GM23338 (cell line): ENCODE results near the gene PTCD2. TPM values are rescaled to one million over a fixed set of nuclear protein-coding genes. Genes with fewer than 3 reads are reported as not detected.

Source experiments
- ATAC-seq: fragments of 200-7000 bp; cut with Tn5 transposase; 3 replicates; pipeline ENCODE4 v1.9.1; 2020
- DNase-seq: peaks from one replicate; pipeline ENCODE4 v3.0.0-alpha.2; 2015; ENCODE audit warnings: low spot score
- H2AFZ ChIP-seq: fragments of 200-600 bp; sonication (generic); 2 replicates; pipeline ENCODE4 v1.8.0; 2016; ENCODE audit warnings: antibody characterized with exemption, mild to moderate bottlenecking, moderate library complexity
- H3F3A ChIP-seq: fragments of 200-600 bp; sonication (generic); replicated peaks from 2 replicates; pipeline ENCODE4 v1.8.0; 2017; ENCODE audit warnings: antibody characterized with exemption, mixed run types, low read depth
- H3K27ac ChIP-seq: fragments of 200-600 bp; sonication (generic); 2 replicates; pipeline ENCODE4 v1.6.1; 2016; ENCODE audit warnings: low read depth
- H3K27me3 ChIP-seq: fragments of 200-600 bp; sonication (generic); 2 replicates; pipeline ENCODE4 v1.8.0; 2016; ENCODE audit warnings: mild to moderate bottlenecking, mixed run types, moderate library complexity; ENCODE audit not compliant: insufficient read depth
- H3K36me3 ChIP-seq: fragments of 200-600 bp; sonication (generic); 2 replicates; pipeline ENCODE4 v1.8.0; 2016; ENCODE audit warnings: mild to moderate bottlenecking; ENCODE audit not compliant: insufficient read depth
- H3K4me1 ChIP-seq: fragments of 200-600 bp; sonication (generic); 2 replicates; pipeline ENCODE4 v1.8.0; 2016; ENCODE audit warnings: mild to moderate bottlenecking, moderate library complexity; ENCODE audit not compliant: insufficient read depth
- H3K4me2 ChIP-seq: fragments of 200-600 bp; sonication (generic); 2 replicates; pipeline ENCODE4 v1.7.1; 2017; ENCODE audit warnings: mixed run types
- H3K4me3 ChIP-seq: fragments of 200-600 bp; sonication (generic); 2 replicates; pipeline ENCODE4 v1.6.1; 2016; ENCODE audit warnings: mixed run types
- H3K79me2 ChIP-seq: fragments of 200-600 bp; sonication (generic); replicated peaks from 2 replicates; pipeline ENCODE4 v1.8.0; 2017; ENCODE audit warnings: mild to moderate bottlenecking; ENCODE audit not compliant: insufficient read depth
- H3K9me2 ChIP-seq: fragments of 200-600 bp; sonication (generic); 2 replicates; pipeline ENCODE4 v1.8.0; 2017; ENCODE audit not compliant: insufficient read depth
- H4K20me1 ChIP-seq: fragments of 200-600 bp; sonication (generic); replicated peaks from 2 replicates; pipeline ENCODE4 v1.8.0; 2017; ENCODE audit warnings: mild to moderate bottlenecking; ENCODE audit not compliant: insufficient read depth
- H3K27ac Mint-ChIP-seq: 2 replicates; pipeline ENCODE4 v1.8.0; 2020; ENCODE audit warnings: inconsistent platforms, mild to moderate bottlenecking, moderate library complexity, mixed read lengths
- H3K27me3 Mint-ChIP-seq: 3 replicates; pipeline ENCODE4 v1.8.0; 2022; ENCODE audit warnings: low read depth, mild to moderate bottlenecking, moderate library complexity, mixed read lengths, inconsistent platforms; ENCODE audit not compliant: insufficient read depth, poor library complexity
- H3K36me3 Mint-ChIP-seq: 3 replicates; pipeline ENCODE4 v1.8.0; 2021; ENCODE audit warnings: low read depth, mild to moderate bottlenecking, inconsistent platforms, moderate library complexity, mixed read lengths
- H3K4me1 Mint-ChIP-seq: 3 replicates; pipeline ENCODE4 v1.8.0; 2020; ENCODE audit warnings: mild to moderate bottlenecking, inconsistent platforms, mixed read lengths
- H3K4me3 Mint-ChIP-seq: 3 replicates; pipeline ENCODE4 v1.8.0; 2021; ENCODE audit warnings: moderate library complexity, mild to moderate bottlenecking, inconsistent platforms, mixed read lengths
- H3K9me3 Mint-ChIP-seq: 3 replicates; pipeline ENCODE4 v1.8.0; 2020; ENCODE audit warnings: moderate library complexity, mild to moderate bottlenecking, inconsistent platforms, mixed read lengths
- CREB1 ChIP-seq: fragments of 250-450 bp; sonication (Bioruptor Pico); IDR thresholded peaks from 2 replicates; pipeline ENCODE4 v1.5.0; 2020; ENCODE audit warnings: low read depth, mild to moderate bottlenecking, moderate library complexity
- ETS1 ChIP-seq: IDR thresholded peaks from 2 replicates; pipeline ENCODE4 v1.6.1; 2016; ENCODE audit warnings: antibody characterized with exemption
- EZH2 ChIP-seq: fragments of 200-600 bp; sonication (generic); IDR thresholded peaks from one replicate; pipeline ENCODE4 v1.8.0; 2017; ENCODE audit warnings: antibody characterized with exemption, mild to moderate bottlenecking, low read depth; ENCODE audit not compliant: unreplicated experiment
- EZH2phosphoT487 ChIP-seq: fragments of 200-600 bp; sonication (generic); IDR thresholded peaks from one replicate; pipeline ENCODE4 v1.8.1; 2018; ENCODE audit warnings: antibody characterized with exemption; ENCODE audit not compliant: unreplicated experiment
- JUNB ChIP-seq: IDR thresholded peaks from one replicate; pipeline ENCODE4 v1.6.1; 2016; ENCODE audit warnings: antibody characterized with exemption; ENCODE audit not compliant: unreplicated experiment
- NANOG ChIP-seq: IDR thresholded peaks from 2 replicates; pipeline ENCODE4 v1.6.1; 2016; ENCODE audit warnings: antibody characterized with exemption, borderline replicate concordance
- POLR2AphosphoS5 ChIP-seq: IDR thresholded peaks from 2 replicates; pipeline ENCODE4 v1.6.1; 2016; ENCODE audit warnings: antibody characterized with exemption, low read depth
- STAT1 ChIP-seq: IDR thresholded peaks from one replicate; pipeline ENCODE4 v1.6.1; 2016; ENCODE audit warnings: antibody characterized with exemption; ENCODE audit not compliant: unreplicated experiment
- ZNF114 ChIP-seq: fragments of 250-450 bp; sonication (Bioruptor Pico); IDR thresholded peaks from 2 replicates; pipeline ENCODE4 v1.5.0; 2020; ENCODE audit warnings: mild to moderate bottlenecking, moderate library complexity
- ZNF331 ChIP-seq: fragments of 250-450 bp; sonication (Bioruptor Pico); IDR thresholded peaks from 2 replicates; pipeline ENCODE4 v1.5.0; 2020; ENCODE audit warnings: low read depth, mild to moderate bottlenecking, moderate library complexity
- polyA plus RNA-seq: library from polyadenylated mRNA; unstranded; fragments of >200 nt; fragmentation: Nextera tagmentation; extraction: Ambion mirVana; gene quantifications from 2 replicates; pipeline ENCODE4 v1.2.1, GENCODE V29; 2016
- total RNA-seq: library from RNA; depleted of rRNA; stranded (reverse); fragments of >200 nt; shearing (Covaris generic); gene quantifications from 2 replicates; pipeline ENCODE4 v1.2.3, GENCODE V29; 2014
- TF ChIP-seq, protein P1 (sequence below): IDR thresholded peaks from one replicate; pipeline ENCODE4 v1.6.1; 2018; ENCODE audit warnings: antibody characterized with exemption; ENCODE audit not compliant: unreplicated experiment
- TF ChIP-seq, protein P2 (sequence below), 2 experiments: fragments of 200-600 bp in 1 of 2; sonication (generic) in 1 of 2; conservative IDR thresholded peaks; 2 replicates each; pipeline versions ENCODE4 v1.5.1 to v1.6.1; 2016 to 2017; ENCODE audit warnings: antibody characterized with exemption in 2 of 2, low read depth in 2 of 2, mild to moderate bottlenecking in 2 of 2, moderate library complexity in 1 of 2
- TF ChIP-seq, protein P3 (sequence below): fragments of 250-450 bp; sonication (Bioruptor Pico); IDR thresholded peaks from 2 replicates; pipeline ENCODE4 v1.5.0; 2020; ENCODE audit warnings: mild to moderate bottlenecking, moderate library complexity

The PTCD2 gene
- total and polyA plus RNA-seq, 2 experiments from 2014 or later, result 8.8 to 14.5 TPM

DNA sequence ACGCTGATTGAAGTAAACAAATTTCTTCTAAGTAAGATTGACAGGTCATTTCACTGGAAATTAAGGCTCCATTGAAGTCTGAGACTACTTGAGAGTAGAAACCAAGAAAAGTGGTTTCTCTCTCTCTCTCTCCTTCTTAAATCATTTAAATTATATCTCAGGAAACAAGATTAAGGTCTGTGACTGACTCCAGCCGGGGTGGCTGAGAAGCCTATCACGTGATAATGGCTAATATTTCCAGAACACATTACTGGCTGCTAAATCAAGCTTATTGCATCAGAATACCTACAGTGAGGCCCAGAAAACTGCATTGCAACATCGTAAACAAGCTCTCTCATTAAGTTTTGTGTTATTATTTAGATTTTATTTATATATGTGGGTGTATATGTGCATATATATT, 88.4 kb downstream of the PTCD2 start:
- no peak overlapping the region for H3K4me3 Mint-ChIP-seq
- no peaks in the 10 kb centered on the region for H3K4me1 Mint-ChIP-seq
- ATAC-seq (no peak), DNase-seq (no peak)
- Histone ChIP-seq H3K4me3 (no peak overlapping the region), H3K4me1 (no peaks in the 10 kb centered on the region), H3F3A (no peaks in the 10 kb centered on the region), H3K36me3 (no peaks in the 10 kb centered on the region), H3K4me2 (no peak overlapping the region), H2AFZ (no peak overlapping the region), H3K27ac (no peak overlapping the region), H4K20me1 (no peaks in the 10 kb centered on the region), H3K79me2 (no peaks in the 10 kb centered on the region), H3K27me3 (no peaks in the 10 kb centered on the region), H3K9me2 (peaks cover 7% of the 10 kb centered on the region)
- H3K27ac Mint-ChIP-seq, result no peak overlapping the region
- TF ChIP-seq CREB1 (CRISPR knock-in tag) (no peak), ETS1 (no peak), NANOG (no peak), ZNF331 (CRISPR knock-in tag) (no peak), ZNF114 (CRISPR knock-in tag) (no peak), EZH2 (no peak), STAT1 (no peak), EZH2phosphoT487 (no peak), POLR2AphosphoS5 (no peak), JUNB (no peak)
- TF ChIP-seq, protein P1, sequence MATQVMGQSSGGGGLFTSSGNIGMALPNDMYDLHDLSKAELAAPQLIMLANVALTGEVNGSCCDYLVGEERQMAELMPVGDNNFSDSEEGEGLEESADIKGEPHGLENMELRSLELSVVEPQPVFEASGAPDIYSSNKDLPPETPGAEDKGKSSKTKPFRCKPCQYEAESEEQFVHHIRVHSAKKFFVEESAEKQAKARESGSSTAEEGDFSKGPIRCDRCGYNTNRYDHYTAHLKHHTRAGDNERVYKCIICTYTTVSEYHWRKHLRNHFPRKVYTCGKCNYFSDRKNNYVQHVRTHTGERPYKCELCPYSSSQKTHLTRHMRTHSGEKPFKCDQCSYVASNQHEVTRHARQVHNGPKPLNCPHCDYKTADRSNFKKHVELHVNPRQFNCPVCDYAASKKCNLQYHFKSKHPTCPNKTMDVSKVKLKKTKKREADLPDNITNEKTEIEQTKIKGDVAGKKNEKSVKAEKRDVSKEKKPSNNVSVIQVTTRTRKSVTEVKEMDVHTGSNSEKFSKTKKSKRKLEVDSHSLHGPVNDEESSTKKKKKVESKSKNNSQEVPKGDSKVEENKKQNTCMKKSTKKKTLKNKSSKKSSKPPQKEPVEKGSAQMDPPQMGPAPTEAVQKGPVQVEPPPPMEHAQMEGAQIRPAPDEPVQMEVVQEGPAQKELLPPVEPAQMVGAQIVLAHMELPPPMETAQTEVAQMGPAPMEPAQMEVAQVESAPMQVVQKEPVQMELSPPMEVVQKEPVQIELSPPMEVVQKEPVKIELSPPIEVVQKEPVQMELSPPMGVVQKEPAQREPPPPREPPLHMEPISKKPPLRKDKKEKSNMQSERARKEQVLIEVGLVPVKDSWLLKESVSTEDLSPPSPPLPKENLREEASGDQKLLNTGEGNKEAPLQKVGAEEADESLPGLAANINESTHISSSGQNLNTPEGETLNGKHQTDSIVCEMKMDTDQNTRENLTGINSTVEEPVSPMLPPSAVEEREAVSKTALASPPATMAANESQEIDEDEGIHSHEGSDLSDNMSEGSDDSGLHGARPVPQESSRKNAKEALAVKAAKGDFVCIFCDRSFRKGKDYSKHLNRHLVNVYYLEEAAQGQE, result no peak
- TF ChIP-seq, protein P2, sequence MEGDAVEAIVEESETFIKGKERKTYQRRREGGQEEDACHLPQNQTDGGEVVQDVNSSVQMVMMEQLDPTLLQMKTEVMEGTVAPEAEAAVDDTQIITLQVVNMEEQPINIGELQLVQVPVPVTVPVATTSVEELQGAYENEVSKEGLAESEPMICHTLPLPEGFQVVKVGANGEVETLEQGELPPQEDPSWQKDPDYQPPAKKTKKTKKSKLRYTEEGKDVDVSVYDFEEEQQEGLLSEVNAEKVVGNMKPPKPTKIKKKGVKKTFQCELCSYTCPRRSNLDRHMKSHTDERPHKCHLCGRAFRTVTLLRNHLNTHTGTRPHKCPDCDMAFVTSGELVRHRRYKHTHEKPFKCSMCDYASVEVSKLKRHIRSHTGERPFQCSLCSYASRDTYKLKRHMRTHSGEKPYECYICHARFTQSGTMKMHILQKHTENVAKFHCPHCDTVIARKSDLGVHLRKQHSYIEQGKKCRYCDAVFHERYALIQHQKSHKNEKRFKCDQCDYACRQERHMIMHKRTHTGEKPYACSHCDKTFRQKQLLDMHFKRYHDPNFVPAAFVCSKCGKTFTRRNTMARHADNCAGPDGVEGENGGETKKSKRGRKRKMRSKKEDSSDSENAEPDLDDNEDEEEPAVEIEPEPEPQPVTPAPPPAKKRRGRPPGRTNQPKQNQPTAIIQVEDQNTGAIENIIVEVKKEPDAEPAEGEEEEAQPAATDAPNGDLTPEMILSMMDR (conservative IDR thresholded peaks at IDR 0.05; ENCODE audit: low read depth in 2 of 2), result no peak
- TF ChIP-seq, protein P3, sequence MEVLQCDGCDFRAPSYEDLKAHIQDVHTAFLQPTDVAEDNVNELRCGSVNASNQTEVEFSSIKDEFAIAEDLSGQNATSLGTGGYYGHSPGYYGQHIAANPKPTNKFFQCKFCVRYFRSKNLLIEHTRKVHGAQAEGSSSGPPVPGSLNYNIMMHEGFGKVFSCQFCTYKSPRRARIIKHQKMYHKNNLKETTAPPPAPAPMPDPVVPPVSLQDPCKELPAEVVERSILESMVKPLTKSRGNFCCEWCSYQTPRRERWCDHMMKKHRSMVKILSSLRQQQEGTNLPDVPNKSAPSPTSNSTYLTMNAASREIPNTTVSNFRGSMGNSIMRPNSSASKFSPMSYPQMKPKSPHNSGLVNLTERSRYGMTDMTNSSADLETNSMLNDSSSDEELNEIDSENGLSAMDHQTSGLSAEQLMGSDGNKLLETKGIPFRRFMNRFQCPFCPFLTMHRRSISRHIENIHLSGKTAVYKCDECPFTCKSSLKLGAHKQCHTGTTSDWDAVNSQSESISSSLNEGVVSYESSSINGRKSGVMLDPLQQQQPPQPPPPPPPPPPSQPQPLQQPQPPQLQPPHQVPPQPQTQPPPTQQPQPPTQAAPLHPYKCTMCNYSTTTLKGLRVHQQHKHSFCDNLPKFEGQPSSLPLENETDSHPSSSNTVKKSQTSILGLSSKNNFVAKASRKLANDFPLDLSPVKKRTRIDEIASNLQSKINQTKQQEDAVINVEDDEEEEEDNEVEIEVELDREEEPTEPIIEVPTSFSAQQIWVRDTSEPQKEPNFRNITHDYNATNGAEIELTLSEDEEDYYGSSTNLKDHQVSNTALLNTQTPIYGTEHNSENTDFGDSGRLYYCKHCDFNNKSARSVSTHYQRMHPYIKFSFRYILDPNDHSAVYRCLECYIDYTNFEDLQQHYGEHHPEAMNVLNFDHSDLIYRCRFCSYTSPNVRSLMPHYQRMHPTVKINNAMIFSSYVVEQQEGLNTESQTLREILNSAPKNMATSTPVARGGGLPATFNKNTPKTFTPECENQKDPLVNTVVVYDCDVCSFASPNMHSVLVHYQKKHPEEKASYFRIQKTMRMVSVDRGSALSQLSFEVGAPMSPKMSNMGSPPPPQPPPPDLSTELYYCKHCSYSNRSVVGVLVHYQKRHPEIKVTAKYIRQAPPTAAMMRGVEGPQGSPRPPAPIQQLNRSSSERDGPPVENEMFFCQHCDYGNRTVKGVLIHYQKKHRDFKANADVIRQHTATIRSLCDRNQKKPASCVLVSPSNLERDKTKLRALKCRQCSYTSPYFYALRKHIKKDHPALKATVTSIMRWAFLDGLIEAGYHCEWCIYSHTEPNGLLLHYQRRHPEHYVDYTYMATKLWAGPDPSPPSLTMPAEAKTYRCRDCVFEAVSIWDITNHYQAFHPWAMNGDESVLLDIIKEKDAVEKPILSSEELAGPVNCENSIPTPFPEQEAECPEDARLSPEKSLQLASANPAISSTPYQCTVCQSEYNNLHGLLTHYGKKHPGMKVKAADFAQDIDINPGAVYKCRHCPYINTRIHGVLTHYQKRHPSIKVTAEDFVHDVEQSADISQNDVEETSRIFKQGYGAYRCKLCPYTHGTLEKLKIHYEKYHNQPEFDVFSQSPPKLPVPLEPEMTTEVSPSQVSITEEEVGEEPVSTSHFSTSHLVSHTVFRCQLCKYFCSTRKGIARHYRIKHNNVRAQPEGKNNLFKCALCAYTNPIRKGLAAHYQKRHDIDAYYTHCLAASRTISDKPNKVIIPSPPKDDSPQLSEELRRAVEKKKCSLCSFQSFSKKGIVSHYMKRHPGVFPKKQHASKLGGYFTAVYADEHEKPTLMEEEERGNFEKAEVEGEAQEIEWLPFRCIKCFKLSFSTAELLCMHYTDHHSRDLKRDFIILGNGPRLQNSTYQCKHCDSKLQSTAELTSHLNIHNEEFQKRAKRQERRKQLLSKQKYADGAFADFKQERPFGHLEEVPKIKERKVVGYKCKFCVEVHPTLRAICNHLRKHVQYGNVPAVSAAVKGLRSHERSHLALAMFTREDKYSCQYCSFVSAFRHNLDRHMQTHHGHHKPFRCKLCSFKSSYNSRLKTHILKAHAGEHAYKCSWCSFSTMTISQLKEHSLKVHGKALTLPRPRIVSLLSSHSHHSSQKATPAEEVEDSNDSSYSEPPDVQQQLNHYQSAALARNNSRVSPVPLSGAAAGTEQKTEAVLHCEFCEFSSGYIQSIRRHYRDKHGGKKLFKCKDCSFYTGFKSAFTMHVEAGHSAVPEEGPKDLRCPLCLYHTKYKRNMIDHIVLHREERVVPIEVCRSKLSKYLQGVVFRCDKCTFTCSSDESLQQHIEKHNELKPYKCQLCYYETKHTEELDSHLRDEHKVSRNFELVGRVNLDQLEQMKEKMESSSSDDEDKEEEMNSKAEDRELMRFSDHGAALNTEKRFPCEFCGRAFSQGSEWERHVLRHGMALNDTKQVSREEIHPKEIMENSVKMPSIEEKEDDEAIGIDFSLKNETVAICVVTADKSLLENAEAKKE (CRISPR knock-in tag), result no peak
- no peaks in the 10 kb centered on the region for H3K36me3 Mint-ChIP-seq
- no peaks in the 10 kb centered on the region for H3K27me3 Mint-ChIP-seq
- H3K9me3 Mint-ChIP-seq, result peaks cover 3% of the 10 kb centered on the region; the same call in 1 of the 3 replicates
